Mucosa of descending colon (tissue), 3 donors: ENCODE measurements around the gene SLC9A9. TPM values are rescaled to one million over a fixed set of nuclear protein-coding genes. Genes with fewer than 3 reads are reported as not detected.

Experiments
- ATAC-seq: fragments of 200-7000 bp; cut with Tn5 transposase; one replicate; pipeline ENCODE4 v1.9.1; 2020; ENCODE audit warnings: mild to moderate bottlenecking, moderate library complexity
- DNase-seq, 3 donors: peaks; one replicate each; pipeline ENCODE4 v3.0.0-alpha.2; 2020
- H3K36me3 ChIP-seq: fragments of 200-600 bp; one replicate; pipeline ENCODE4 v1.8.0; 2021; ENCODE audit warnings: low read depth, mild to moderate bottlenecking
- H3K4me1 ChIP-seq: fragments of 200-600 bp; one replicate; pipeline ENCODE4 v1.8.0; 2021; ENCODE audit warnings: low read depth, mild to moderate bottlenecking
- H3K4me3 ChIP-seq: fragments of 200-600 bp; one replicate; pipeline ENCODE4 v1.8.0; 2021; ENCODE audit warnings: mild to moderate bottlenecking
- H3K9me3 ChIP-seq: fragments of 200-600 bp; one replicate; pipeline ENCODE4 v1.8.0; 2021; ENCODE audit warnings: mild to moderate bottlenecking
- intact Hi-C, 2 donors: fragments of 100-400 bp; cut with DNase I in 1 of 2; cut with micrococcal nuclease in 1 of 2; formaldehyde crosslinking; loops; one replicate each; pipeline versions ENCODE4 v1.11.0 to v1.11.1; 2022; cut with DNase I, micrococcal nuclease
- total RNA-seq, 3 donors: library from RNA; stranded (reverse); fragmentation: NEBNext Ultra II Directional in 2 of 3; extraction: Animal tissue kit (Norgen Biotek cat#: 25700) in 2 of 3; gene quantifications; one replicate each; pipeline versions ENCODE4 v1.2.1 to v1.2.4, GENCODE V29; 2021 to 2023
- TF ChIP-seq, protein P1 (sequence below): fragments of 200-600 bp; IDR thresholded peaks from one replicate; pipeline ENCODE4 v1.8.0; 2022; ENCODE audit warnings: antibody characterized with exemption, mild to moderate bottlenecking
- donor health status: DM: no; HTN: no; CAD: no; lungs with moderate emphysema.
- donor health status: DM: no; HTN: no; CAD: no.
- donor health status: DM: no; HTN: yes; CAD: no.

The SLC9A9 gene
- total RNA-seq, 3 donors from 2014 or later, result 3.2 to 18.2 (median 6.8) TPM

GRCh38 chr3:143617050-143617449 is 231.2 kb downstream of the SLC9A9 start:
- DNase-seq (no peak), ATAC-seq (no peak)
- intact Hi-C loops, result no loop called here
- H3K4me1 ChIP-seq, result no peaks in the 10 kb centered on the region
- no peak overlapping the region for H3K4me3 ChIP-seq
- no peaks in the 10 kb centered on the region for H3K9me3 ChIP-seq
- TF ChIP-seq, protein P1, sequence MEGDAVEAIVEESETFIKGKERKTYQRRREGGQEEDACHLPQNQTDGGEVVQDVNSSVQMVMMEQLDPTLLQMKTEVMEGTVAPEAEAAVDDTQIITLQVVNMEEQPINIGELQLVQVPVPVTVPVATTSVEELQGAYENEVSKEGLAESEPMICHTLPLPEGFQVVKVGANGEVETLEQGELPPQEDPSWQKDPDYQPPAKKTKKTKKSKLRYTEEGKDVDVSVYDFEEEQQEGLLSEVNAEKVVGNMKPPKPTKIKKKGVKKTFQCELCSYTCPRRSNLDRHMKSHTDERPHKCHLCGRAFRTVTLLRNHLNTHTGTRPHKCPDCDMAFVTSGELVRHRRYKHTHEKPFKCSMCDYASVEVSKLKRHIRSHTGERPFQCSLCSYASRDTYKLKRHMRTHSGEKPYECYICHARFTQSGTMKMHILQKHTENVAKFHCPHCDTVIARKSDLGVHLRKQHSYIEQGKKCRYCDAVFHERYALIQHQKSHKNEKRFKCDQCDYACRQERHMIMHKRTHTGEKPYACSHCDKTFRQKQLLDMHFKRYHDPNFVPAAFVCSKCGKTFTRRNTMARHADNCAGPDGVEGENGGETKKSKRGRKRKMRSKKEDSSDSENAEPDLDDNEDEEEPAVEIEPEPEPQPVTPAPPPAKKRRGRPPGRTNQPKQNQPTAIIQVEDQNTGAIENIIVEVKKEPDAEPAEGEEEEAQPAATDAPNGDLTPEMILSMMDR, result no peak
- H3K36me3 ChIP-seq, result no peaks in the 10 kb centered on the region

- intact Hi-C loops, result no loop called here
- Histone ChIP-seq H3K4me3 (no peak overlapping the region), H3K9me3 (no peaks in the 10 kb centered on the region), H3K36me3 (no peaks in the 10 kb centered on the region), H3K4me1 (no peaks in the 10 kb centered on the region)
- TF ChIP-seq, protein P1, result no peak
- DNase-seq (no peak), ATAC-seq (no peak)
These were observed 235.0 kb downstream of the SLC9A9 start for GRCh38 chr3:143613226-143613625.

DNA sequence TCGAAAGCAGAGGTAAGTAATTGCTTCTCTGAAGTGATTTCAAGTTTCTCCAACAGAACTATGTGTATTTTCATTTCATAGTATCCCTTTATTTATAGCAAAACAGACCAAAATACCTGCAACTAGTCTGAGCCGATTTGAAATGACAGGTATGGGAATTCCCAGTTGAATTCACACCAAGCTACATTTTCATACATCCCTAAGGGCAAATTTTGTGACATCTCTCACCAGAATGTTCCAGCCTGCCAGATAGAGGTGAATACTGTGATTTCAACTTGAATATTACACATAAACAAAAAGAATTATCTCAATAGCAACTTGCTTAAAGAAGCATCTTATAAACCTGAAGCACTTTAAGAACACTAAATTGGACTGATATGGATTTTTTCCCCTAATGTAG is 235.7 kb downstream of the SLC9A9 start:
- DNase-seq (no peak), ATAC-seq (no peak)
- no peaks in the 10 kb centered on the region for H3K9me3 ChIP-seq
- H3K4me1 ChIP-seq, result no peaks in the 10 kb centered on the region
- no peaks in the 10 kb centered on the region for H3K36me3 ChIP-seq
- intact Hi-C loops, result no loop called here
- TF ChIP-seq, protein P1, result no peak
- H3K4me3 ChIP-seq, result no peak overlapping the region

DNA sequence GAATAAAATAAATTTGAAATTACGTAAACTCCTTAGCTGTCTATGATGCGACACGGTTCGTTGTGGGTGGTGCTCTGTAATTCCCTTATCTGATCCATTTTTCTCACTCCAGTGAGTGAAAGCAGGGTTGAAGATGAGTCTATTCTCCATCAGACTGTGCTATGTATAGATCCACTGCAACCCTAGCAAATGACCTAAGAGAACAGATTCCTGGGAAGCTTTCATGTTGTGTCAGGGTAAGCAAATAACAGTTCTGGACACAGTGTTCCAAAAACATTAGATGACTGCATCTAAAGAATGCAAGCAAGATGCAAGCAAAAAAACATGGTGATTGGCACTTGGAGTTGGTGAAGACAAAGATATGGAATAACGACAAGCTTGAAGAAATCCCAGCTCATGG is 239.3 kb downstream of the SLC9A9 start:
- no peak for ATAC-seq
- Histone ChIP-seq H3K9me3 (no peaks in the 10 kb centered on the region), H3K36me3 (no peaks in the 10 kb centered on the region), H3K4me1 (no peaks in the 10 kb centered on the region), H3K4me3 (no peak overlapping the region)
- intact Hi-C loops, result no loop called here
- TF ChIP-seq, protein P1, result no peak
- no peak for DNase-seq

GRCh38 chr3:143605233-143605950 is 242.9 kb downstream of the SLC9A9 start:
- DNase-seq, result no peak
- no peaks in the 10 kb centered on the region for H3K4me1 ChIP-seq
- TF ChIP-seq, protein P1, result no peak
- ATAC-seq, result no peak
- intact Hi-C loops, result no loop called here
- no peaks in the 10 kb centered on the region for H3K36me3 ChIP-seq
- H3K4me3 ChIP-seq, result no peak overlapping the region
- H3K9me3 ChIP-seq, result no peaks in the 10 kb centered on the region
